ENCODE results near the gene C20orf204.

- no peak for TF ChIP-seq POLR2AphosphoS5 (IDR thresholded peaks at IDR 0.05; ENCODE audit: low read depth, low read length)
- TF ChIP-seq, protein P1, sequence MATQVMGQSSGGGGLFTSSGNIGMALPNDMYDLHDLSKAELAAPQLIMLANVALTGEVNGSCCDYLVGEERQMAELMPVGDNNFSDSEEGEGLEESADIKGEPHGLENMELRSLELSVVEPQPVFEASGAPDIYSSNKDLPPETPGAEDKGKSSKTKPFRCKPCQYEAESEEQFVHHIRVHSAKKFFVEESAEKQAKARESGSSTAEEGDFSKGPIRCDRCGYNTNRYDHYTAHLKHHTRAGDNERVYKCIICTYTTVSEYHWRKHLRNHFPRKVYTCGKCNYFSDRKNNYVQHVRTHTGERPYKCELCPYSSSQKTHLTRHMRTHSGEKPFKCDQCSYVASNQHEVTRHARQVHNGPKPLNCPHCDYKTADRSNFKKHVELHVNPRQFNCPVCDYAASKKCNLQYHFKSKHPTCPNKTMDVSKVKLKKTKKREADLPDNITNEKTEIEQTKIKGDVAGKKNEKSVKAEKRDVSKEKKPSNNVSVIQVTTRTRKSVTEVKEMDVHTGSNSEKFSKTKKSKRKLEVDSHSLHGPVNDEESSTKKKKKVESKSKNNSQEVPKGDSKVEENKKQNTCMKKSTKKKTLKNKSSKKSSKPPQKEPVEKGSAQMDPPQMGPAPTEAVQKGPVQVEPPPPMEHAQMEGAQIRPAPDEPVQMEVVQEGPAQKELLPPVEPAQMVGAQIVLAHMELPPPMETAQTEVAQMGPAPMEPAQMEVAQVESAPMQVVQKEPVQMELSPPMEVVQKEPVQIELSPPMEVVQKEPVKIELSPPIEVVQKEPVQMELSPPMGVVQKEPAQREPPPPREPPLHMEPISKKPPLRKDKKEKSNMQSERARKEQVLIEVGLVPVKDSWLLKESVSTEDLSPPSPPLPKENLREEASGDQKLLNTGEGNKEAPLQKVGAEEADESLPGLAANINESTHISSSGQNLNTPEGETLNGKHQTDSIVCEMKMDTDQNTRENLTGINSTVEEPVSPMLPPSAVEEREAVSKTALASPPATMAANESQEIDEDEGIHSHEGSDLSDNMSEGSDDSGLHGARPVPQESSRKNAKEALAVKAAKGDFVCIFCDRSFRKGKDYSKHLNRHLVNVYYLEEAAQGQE (IDR thresholded peaks at IDR 0.05; ENCODE audit: insufficient read depth in 1 of 2, low read depth in 2 of 2, low read length in 2 of 2), result no peak
- no peak for TF ChIP-seq TAF1 (IDR thresholded peaks at IDR 0.05; ENCODE audit: borderline replicate concordance, insufficient read depth, low read length)
Measured at GRCh38 chr20:64042054-64042781, 6.2 kb downstream of the C20orf204 start.
